Endodermal cell (in vitro differentiated cells): ENCODE results near the gene TBL1XR1. TPM values are rescaled to one million over a fixed set of nuclear protein-coding genes. Genes with fewer than 3 reads are reported as not detected.

Source experiments
- DNase-seq: peaks from one replicate; pipeline ENCODE4 v3.0.0-alpha.2; 2017
- H3K27ac ChIP-seq: 2 replicates; pipeline ENCODE4 v1.5.1; 2013; ENCODE audit warnings: mild to moderate bottlenecking, low read depth, low read length, moderate library complexity
- H3K27me3 ChIP-seq: 2 replicates; pipeline ENCODE4 v1.6.1; 2013; ENCODE audit warnings: mild to moderate bottlenecking, low read length, moderate library complexity; ENCODE audit not compliant: insufficient read depth, control insufficient read depth, poor library complexity, severe bottlenecking
- H3K36me3 ChIP-seq: 2 replicates; pipeline ENCODE4 v1.7.0; 2013; ENCODE audit warnings: mild to moderate bottlenecking, low read length, moderate library complexity; ENCODE audit not compliant: control insufficient read depth, insufficient read depth
- H3K4me1 ChIP-seq: one replicate; pipeline ENCODE4 v1.7.0; 2013; ENCODE audit warnings: low read length; ENCODE audit not compliant: control insufficient read depth, insufficient read depth
- H3K4me3 ChIP-seq: 2 replicates; pipeline ENCODE4 v1.5.1; 2013; ENCODE audit warnings: mild to moderate bottlenecking, low read length, moderate library complexity
- H3K9ac ChIP-seq: 2 replicates; pipeline ENCODE4 v1.6.1; 2013; ENCODE audit warnings: mild to moderate bottlenecking, low read length, moderate library complexity; ENCODE audit not compliant: poor library complexity, severe bottlenecking; ENCODE audit errors: extremely low read depth
- H3K9me3 ChIP-seq: 2 replicates; pipeline ENCODE4 v1.6.1; 2013; ENCODE audit warnings: mild to moderate bottlenecking, low read length, moderate library complexity; ENCODE audit not compliant: control insufficient read depth
- H3K27ac Mint-ChIP-seq: 2 replicates; pipeline ENCODE4 v1.8.0; 2020; ENCODE audit warnings: mixed read lengths
- H3K27me3 Mint-ChIP-seq: 2 replicates; pipeline ENCODE4 v1.8.0; 2021; ENCODE audit warnings: mild to moderate bottlenecking, mixed read lengths; ENCODE audit not compliant: insufficient read depth
- H3K36me3 Mint-ChIP-seq: 2 replicates; pipeline ENCODE4 v1.8.0; 2020; ENCODE audit warnings: low read depth, mixed read lengths
- H3K4me1 Mint-ChIP-seq: 2 replicates; pipeline ENCODE4 v1.8.0; 2020; ENCODE audit warnings: mixed read lengths
- H3K4me3 Mint-ChIP-seq: 2 replicates; pipeline ENCODE4 v1.8.0; 2020; ENCODE audit warnings: mild to moderate bottlenecking, moderate library complexity, mixed read lengths
- H3K9me3 Mint-ChIP-seq: 2 replicates; pipeline ENCODE4 v1.8.0; 2020; ENCODE audit warnings: mild to moderate bottlenecking, mixed read lengths
- WGBS, 2 experiments: methylation state at CpG; one replicate each; pipeline versions ENCODE4 v1.1.5 to v1.1.7; 2013; ENCODE audit warnings: missing lambda C conversion rate in 2 of 2, mixed read lengths in 1 of 2; ENCODE audit not compliant: insufficient coverage in 1 of 2, insufficient read length in 1 of 2; 5-methylcytosine and 5-hydroxymethylcytosine counted together
- total RNA-seq, 2 donors: library from RNA; stranded (reverse); fragmentation: NEBNext Ultra II Directional in 1 of 2; extraction: Animal tissue kit (Norgen Biotek cat#: 25700) in 1 of 2; gene quantifications; 2 replicates in 1 of 2; 3 replicates in 1 of 2; pipeline ENCODE4 v1.2.1, GENCODE V29; 2021
- TF ChIP-seq, protein P1 (sequence below): fragments of 200-600 bp; sonication (generic); conservative IDR thresholded peaks from 2 replicates; pipeline ENCODE4 v1.5.0; 2021; ENCODE audit warnings: antibody characterized with exemption, mild to moderate bottlenecking

TBL1XR1 gene
- total RNA-seq, 2 donors from 2014 or later, result 235 to 273 TPM

- Mint-ChIP-seq H3K36me3 (peaks cover 21% of the 10 kb centered on the region), H3K27me3 (no peaks in the 10 kb centered on the region), H3K9me3 (no peaks in the 10 kb centered on the region), H3K4me3 (no peak overlapping the region), H3K4me1 (peaks cover 21% of the 10 kb centered on the region), H3K27ac (no peak overlapping the region)
- H3K9me3 ChIP-seq, result no peaks in the 10 kb centered on the region
- no peak overlapping the region for H3K27ac ChIP-seq
- H3K27me3 ChIP-seq, result no peaks in the 10 kb centered on the region
- 87 to 95% methylated on average over 4 of the region's 4 CpGs for WGBS, 2 experiments
- TF ChIP-seq, protein P1, sequence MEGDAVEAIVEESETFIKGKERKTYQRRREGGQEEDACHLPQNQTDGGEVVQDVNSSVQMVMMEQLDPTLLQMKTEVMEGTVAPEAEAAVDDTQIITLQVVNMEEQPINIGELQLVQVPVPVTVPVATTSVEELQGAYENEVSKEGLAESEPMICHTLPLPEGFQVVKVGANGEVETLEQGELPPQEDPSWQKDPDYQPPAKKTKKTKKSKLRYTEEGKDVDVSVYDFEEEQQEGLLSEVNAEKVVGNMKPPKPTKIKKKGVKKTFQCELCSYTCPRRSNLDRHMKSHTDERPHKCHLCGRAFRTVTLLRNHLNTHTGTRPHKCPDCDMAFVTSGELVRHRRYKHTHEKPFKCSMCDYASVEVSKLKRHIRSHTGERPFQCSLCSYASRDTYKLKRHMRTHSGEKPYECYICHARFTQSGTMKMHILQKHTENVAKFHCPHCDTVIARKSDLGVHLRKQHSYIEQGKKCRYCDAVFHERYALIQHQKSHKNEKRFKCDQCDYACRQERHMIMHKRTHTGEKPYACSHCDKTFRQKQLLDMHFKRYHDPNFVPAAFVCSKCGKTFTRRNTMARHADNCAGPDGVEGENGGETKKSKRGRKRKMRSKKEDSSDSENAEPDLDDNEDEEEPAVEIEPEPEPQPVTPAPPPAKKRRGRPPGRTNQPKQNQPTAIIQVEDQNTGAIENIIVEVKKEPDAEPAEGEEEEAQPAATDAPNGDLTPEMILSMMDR, result no peak
- H3K4me1 ChIP-seq, result no peaks in the 10 kb centered on the region
- DNase-seq, result no peak
- no peak overlapping the region for H3K9ac ChIP-seq
- peaks cover 51% of the 10 kb centered on the region for H3K36me3 ChIP-seq
- no peak overlapping the region for H3K4me3 ChIP-seq
Observed at GRCh38 chr3:177057768-177058167, 139.5 kb downstream of the TBL1XR1 start.

- H3K9me3 ChIP-seq, result no peaks in the 10 kb centered on the region
- Mint-ChIP-seq H3K4me3 (no peak overlapping the region), H3K4me1 (peaks cover 21% of the 10 kb centered on the region), H3K27me3 (no peaks in the 10 kb centered on the region), H3K27ac (no peak overlapping the region), H3K36me3 (peaks cover 23% of the 10 kb centered on the region), H3K9me3 (no peaks in the 10 kb centered on the region)
- DNase-seq, result no peak
- TF ChIP-seq, protein P1, result no peak
- H3K27me3 ChIP-seq, result no peaks in the 10 kb centered on the region
- H3K4me1 ChIP-seq, result no peaks in the 10 kb centered on the region
- H3K27ac ChIP-seq, result no peak overlapping the region
- peaks cover 49% of the 10 kb centered on the region for H3K36me3 ChIP-seq
- no peak overlapping the region for H3K4me3 ChIP-seq
- 88 to 96% methylated on average over 2 to 3 of the region's 3 CpGs for WGBS, 2 experiments
- H3K9ac ChIP-seq, result no peak overlapping the region
Observed at GRCh38 chr3:177056927-177057326, 140.4 kb downstream of the TBL1XR1 start.

- peaks cover 48% of the 10 kb centered on the region for H3K36me3 ChIP-seq
- H3K27me3 Mint-ChIP-seq, result no peaks in the 10 kb centered on the region
- H3K9ac ChIP-seq, result no peak overlapping the region
- peaks cover 30% of the 10 kb centered on the region for H3K36me3 Mint-ChIP-seq
- 86% methylated on average over 1 of the region's 1 CpG; no CpG with 5 or more reads in 1 of the 2 experiments for WGBS, 2 experiments
- H3K4me1 ChIP-seq, result no peaks in the 10 kb centered on the region
- no peaks in the 10 kb centered on the region for H3K9me3 Mint-ChIP-seq
- H3K9me3 ChIP-seq, result no peaks in the 10 kb centered on the region
- no peak for DNase-seq
- peaks cover 25% of the 10 kb centered on the region for H3K4me1 Mint-ChIP-seq
- no peak overlapping the region for H3K27ac Mint-ChIP-seq
- H3K27ac ChIP-seq, result no peak overlapping the region
- H3K4me3 Mint-ChIP-seq, result no peak overlapping the region
- H3K4me3 ChIP-seq, result no peak overlapping the region
- TF ChIP-seq, protein P1, result no peak
- H3K27me3 ChIP-seq, result no peaks in the 10 kb centered on the region
Observed at GRCh38 chr3:177055605-177056571, 141.4 kb downstream of the TBL1XR1 start.
